ENCODE measurements around the gene FERMT1. TPM values are rescaled to one million over a fixed set of nuclear protein-coding genes. Genes with fewer than 3 reads are reported as not detected.

FERMT1 gene
- total and polyA plus RNA-seq, 12 donors, result 9.9 to 83.7 (median 32.2) TPM

- H3K9me3 ChIP-seq (replicated peaks in 1 of 3), result no peaks in the 10 kb centered on the region
- 70 to 83% (median 75%) methylated on average over 3 of the region's 3 CpGs for WGBS, 4 donors
- H3K36me3 ChIP-seq (replicated peaks in 1 of 2), result peaks cover 0 to 25% of the 10 kb centered on the region in 2 donors
- no peak for DNase-seq
- no peaks in the 10 kb centered on the region for H3K27me3 ChIP-seq
- no peak overlapping the region for H3K27ac ChIP-seq
- intact Hi-C loops (cut with DNase I), result no loop called here
- no peaks in the 10 kb centered on the region for H3K4me1 ChIP-seq (replicated peaks in 1 of 2)
- TF ChIP-seq CTCF (IDR thresholded peaks at IDR 0.05), result no peak
- no peak for TF ChIP-seq POLR2A (IDR thresholded peaks at IDR 0.05)
- H3K4me3 ChIP-seq, result no peak overlapping the region
These were observed 28.8 kb downstream of the FERMT1 start for GRCh38 chr20:6094063-6094462.

- intact Hi-C loops (cut with DNase I), result no loop called here
- WGBS, 4 donors, result 78 to 94% (median 90%) methylated on average over 8 of the region's 8 CpGs
- H3K27me3 ChIP-seq, result no peaks in the 10 kb centered on the region
These were observed 31.2 kb downstream of the FERMT1 start for GRCh38 chr20:6091661-6092060.

GRCh38 chr20:6086868-6087267 is 36.0 kb downstream of the FERMT1 start:
- peaks cover 0 to 28% of the 10 kb centered on the region in 2 donors for H3K36me3 ChIP-seq (replicated peaks in 1 of 2)
- DNase-seq, result no peak
- TF ChIP-seq POLR2A (IDR thresholded peaks at IDR 0.05), result no peak
- TF ChIP-seq CTCF (IDR thresholded peaks at IDR 0.05), result no peak
- H3K4me1 ChIP-seq (replicated peaks in 1 of 2), result peaks cover 2 to 3% of the 10 kb centered on the region in 2 donors
- intact Hi-C loops (cut with DNase I), result loop anchor here in 1 of 2 donors (10.0 kb wide), 1 partner anchor 562 kb away; no protein-coding TSS in a partner anchor
- H3K27ac ChIP-seq, result no peak overlapping the region
- H3K9me3 ChIP-seq (replicated peaks in 1 of 3), result no peaks in the 10 kb centered on the region
- no peak overlapping the region for H3K4me3 ChIP-seq
- no peaks in the 10 kb centered on the region for H3K27me3 ChIP-seq
- WGBS, 4 donors, result 47 to 100% (median 77%) methylated on average over 2 of the region's 2 CpGs

More at GRCh38 chr20:6091661-6092060, 31.2 kb downstream of the FERMT1 start:
- H3K9me3 ChIP-seq (replicated peaks in 1 of 3), result no peaks in the 10 kb centered on the region
- H3K27ac ChIP-seq, result no peak overlapping the region
- H3K4me1 ChIP-seq (replicated peaks in 1 of 2), result no peaks in the 10 kb centered on the region
- no peak for DNase-seq
- peaks cover 0 to 38% of the 10 kb centered on the region in 2 donors for H3K36me3 ChIP-seq (replicated peaks in 1 of 2)
- H3K4me3 ChIP-seq, result no peak overlapping the region
- no peak for TF ChIP-seq CTCF (IDR thresholded peaks at IDR 0.05)
- TF ChIP-seq POLR2A (IDR thresholded peaks at IDR 0.05), result no peak

- no peaks in the 10 kb centered on the region for H3K27me3 ChIP-seq
- no peaks in the 10 kb centered on the region for H3K9me3 ChIP-seq (replicated peaks in 1 of 3)
- 87 to 91% (median 90%) methylated on average over 9 of the region's 9 CpGs for WGBS, 4 donors
- H3K27ac ChIP-seq, result no peak overlapping the region
- DNase-seq, result no peak
- no peak for TF ChIP-seq CTCF (IDR thresholded peaks at IDR 0.05)
- TF ChIP-seq POLR2A (IDR thresholded peaks at IDR 0.05), result no peak
- no peak overlapping the region for H3K4me3 ChIP-seq
- intact Hi-C loops (cut with DNase I), result loop anchor here in 1 of 2 donors (10.0 kb wide), 1 partner anchor 559 kb away; no protein-coding TSS in a partner anchor
- peaks cover 0 to 27% of the 10 kb centered on the region in 2 donors for H3K36me3 ChIP-seq (replicated peaks in 1 of 2)
- H3K4me1 ChIP-seq (replicated peaks in 1 of 2), result peaks cover 15% of the 10 kb centered on the region in 2 donors
These were observed 38.9 kb downstream of the FERMT1 start for GRCh38 chr20:6083926-6084325.

All from adrenal gland (tissue), 12 donors.